ENCODE measurements around the gene ATP13A5. TPM values are rescaled to one million over a fixed set of nuclear protein-coding genes. Genes with fewer than 3 reads are reported as not detected.

Gene ATP13A5
- not detected in 2 replicates for total RNA-seq

DNA sequence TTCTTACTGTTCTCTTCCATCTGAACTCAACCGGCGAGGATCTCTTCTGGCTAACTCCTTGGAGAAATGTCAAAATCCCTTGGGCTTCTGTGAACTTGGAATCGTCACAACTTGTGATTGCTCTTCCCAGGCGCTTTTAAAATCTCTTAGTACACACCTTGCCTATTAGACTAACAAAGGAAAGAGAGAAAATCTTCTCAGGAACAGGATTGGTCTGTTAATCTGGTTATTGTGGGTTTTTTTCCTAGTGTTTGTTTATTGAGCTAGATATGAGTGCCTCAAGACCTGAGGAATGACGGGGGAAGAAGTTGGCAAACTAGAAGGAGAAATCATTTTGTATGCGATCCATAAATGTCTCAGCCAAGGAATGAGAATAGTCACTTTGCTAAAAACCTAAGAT is at the start of gene ATP13A5:
Gene ATP13A5, minus strand, starts transcription at position 48 of the 400 bp plus-strand sequence. Its CDS starts 28 bp downstream, at position 20.

GRCh38 chr3:193240850-193241706 is 137.5 kb downstream of the ATP13A5 start, which contains the start of gene PLAAT1:
PLAAT1 (plus strand) TSS chr3:193241222; CDS start chr3:193255651, 14,429 bp downstream.

Other genes starting within 250 kb of the ATP13A5 start
- 0.13 and 0.29 TPM in 2 replicates for gene PLAAT1, start 137.5 kb downstream of the ATP13A5 start, total RNA-seq
- gene ATP13A4, start 176.1 kb upstream of the ATP13A5 start, total RNA-seq, result not detected in 2 replicates
- 129 and 137 TPM in 2 replicates for gene OPA1, start 214.5 kb upstream of the ATP13A5 start, total RNA-seq

All from thoracic aorta endothelial cell (primary cell).